HG03558 (cell line): ENCODE measurements around the gene SLC20A1.
"Not testable (repeated sequence)": the region's sequence is repeated elsewhere in the genome, so short reads cannot be mapped to it uniquely, and the experiment has no call there.

ENCODE experiments used
- ATAC-seq: cut with Tn5 transposase; IDR thresholded peaks from one replicate; pipeline ENCODE4 v1.9.1; 2021; ENCODE audit warnings: moderate number of reproducible peaks; ENCODE audit not compliant: unreplicated experiment; ENCODE audit errors: extremely low read depth

SLC20A1 gene

DNA sequence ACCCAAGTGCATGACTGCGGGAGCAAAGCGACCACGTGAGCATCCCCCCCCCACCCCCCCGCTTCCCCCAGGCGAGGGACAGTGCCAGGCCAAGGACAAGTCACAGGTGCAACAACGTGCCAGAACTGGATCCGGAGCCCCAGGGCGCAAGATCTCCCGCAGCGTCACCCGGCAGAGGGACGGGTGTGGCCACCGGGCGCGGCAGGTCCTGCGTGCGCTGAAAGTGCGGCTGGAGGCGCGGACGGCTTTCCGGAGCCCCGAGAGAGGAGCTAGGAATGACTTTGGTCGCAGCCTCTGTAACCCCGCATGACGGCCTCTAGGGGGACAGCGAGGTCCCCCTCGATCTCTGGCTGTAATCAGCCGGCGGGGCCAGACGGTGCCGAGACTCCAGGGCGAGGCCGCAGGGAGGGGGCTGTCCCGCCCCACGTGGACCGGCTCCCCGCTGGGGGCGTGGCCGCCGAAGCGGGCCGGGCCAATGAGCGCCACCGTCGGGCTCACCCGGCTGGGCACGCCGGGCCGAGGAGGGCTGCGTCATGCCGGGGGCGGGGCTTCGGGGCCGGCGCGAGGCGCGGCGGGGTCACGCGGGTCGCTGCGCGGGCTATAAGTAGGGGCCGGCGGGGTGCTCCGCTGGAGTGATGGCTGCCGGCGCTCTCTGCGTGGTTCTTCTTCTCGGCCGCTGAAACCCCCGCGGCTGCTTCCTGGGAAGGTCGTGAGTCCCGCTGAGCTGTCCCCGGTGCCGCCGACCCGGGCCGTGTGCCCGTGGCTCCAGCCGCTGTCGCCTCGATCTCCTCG is at the start of gene SLC20A1:
Gene SLC20A1 (plus strand): TSS at position 630 of the 792 bp plus-strand sequence. CDS start 890 bp downstream, outside the sequence.
- ATAC-seq, result peak; percentile 85

GRCh38 chr2:112597537-112598322 is 48.0 kb upstream of the SLC20A1 start:
- no peak for ATAC-seq

- ATAC-seq, result no peak
These were observed 45.1 kb upstream of the SLC20A1 start for GRCh38 chr2:112600634-112601033.

DNA sequence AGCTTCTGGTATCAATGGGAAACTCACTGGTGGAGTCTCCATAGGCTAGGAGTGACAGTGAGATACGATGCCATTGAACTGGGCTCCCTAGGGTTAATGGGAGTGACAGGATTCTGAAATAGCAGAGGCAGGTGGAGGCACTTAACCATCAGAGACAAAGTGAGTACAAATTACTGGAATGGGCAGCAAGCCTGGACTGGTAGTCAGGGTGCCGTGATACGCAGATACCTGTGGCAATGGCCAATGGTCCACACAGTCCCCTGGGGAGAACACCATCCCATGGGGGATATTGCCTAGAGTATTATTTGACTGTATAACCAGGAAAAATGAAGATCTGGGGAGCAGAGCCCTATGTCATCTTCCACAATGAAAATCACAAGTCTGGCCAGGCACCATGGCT is 44.0 kb upstream of the SLC20A1 start:
- no peak for ATAC-seq

DNA sequence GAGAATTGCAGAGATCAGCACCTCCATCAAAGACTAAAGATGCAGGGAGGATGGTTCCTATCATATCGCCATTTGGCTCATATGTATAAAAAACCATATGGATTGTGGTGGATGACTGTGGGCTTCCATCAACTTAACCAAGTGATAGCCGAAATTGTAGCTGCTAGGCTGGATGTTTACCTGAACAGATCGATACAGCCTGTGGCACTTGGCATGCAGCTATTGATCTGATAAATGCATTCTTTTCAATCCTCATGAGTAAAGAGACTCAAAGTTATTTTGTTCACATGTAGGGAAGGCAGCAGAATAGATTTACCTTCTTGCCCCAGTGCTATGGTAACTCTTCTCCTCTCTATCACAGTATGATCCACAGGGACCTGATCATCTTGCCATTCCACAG is 42.8 kb upstream of the SLC20A1 start:
- ATAC-seq, result no peak

DNA sequence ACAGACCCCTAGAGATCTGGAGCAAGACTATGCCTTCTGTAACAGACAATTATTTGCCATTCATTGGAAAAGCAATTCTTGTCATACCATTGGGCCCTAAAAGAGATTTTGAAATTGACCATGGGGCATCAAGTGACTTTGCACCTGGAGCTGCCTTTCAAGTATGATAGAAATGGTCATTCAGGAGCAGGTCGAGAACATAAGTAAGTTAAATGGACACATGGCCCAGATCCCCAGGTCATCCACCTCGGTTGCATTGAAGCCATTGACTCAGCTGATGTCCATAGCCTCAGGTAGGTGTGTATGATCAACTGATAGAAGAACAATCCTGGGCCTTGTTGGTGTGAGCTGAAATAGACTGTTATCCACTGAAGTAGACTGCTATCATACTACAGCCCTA is 42.0 kb upstream of the SLC20A1 start:
- ATAC-seq, result no peak

DNA sequence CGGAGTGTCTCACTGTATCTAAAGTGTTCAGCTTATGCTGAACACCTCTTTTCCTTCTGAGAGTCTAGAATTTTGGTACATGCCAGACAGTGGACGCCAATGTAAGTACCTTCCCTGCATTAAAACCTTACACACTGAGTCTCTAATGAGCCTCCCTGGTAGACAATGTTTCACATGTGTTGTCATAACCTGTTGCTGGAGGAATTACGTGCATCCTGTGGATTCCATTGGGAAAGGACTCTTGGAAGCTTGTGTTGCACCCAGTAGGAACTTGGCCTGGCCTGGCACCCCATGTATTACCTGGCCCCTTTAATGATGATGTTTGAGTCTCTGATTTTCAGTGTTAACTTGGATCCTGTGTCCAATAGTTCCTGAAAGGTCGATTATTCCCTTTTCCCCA is 40.8 kb upstream of the SLC20A1 start:
- ATAC-seq, result no peak

DNA sequence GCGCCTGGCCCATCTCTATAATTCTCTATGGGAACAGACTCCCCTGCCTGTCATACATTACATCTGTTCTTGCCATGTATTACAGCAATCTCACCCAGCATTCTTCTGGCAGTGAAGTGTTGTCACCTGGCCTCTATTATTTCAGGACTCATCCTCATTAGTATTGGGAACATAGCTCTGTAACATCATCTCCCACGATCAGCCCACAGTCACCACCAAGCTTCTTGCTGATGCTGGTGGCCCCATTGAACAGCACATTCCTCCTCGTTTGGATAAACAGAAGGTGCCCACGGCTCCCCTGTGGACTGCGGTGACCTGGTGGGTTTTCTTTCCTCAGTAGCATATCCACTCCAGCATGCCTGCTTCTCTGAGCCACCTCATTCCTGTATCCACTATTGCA is 39.8 kb upstream of the SLC20A1 start:
- no peak for ATAC-seq

- no peak for ATAC-seq
These were observed 39.2 kb upstream of the SLC20A1 start for GRCh38 chr2:112606547-112606946.

DNA sequence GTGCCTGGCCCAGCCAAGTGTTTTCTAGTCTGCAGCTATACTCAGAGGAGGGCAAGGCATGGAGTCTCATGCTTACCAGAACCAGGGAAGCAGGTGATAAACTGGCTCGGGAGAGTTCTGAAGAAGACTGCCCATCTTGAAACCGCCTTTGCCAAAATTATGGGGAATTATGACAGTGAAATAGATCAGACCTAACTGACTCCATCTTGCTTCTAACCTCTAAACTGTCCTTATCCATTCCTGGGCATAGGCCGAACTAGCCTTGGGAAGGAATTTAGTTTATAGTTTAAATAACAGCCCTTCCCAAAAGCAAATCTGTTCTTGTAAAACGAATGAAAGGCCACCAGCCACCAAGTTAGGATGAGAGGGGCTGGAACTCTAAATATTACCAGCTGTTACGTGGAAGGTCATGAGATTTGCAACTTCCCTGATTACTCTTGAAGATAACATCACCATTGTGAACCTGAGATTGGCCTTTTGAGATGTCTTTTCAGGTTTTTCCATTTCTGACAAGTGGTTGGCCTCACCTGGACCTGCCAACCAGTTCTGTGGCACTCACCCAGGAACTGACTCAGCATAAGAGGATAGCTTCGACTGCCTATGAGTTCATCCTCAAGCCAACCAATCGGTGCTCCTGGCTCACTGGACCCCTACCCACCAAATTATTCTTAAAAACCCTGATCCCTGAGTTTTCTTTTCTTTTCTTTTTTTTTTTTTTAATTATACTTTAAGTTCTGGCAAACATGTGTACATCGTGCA is 37.9 kb upstream of the SLC20A1 start:
- ATAC-seq, result no peak

GRCh38 chr2:112609320-112609719 is 36.4 kb upstream of the SLC20A1 start:
- not testable (repeated sequence) for ATAC-seq

- not testable (repeated sequence) for ATAC-seq
These were observed 33.5 kb upstream of the SLC20A1 start for GRCh38 chr2:112612283-112612682.

DNA sequence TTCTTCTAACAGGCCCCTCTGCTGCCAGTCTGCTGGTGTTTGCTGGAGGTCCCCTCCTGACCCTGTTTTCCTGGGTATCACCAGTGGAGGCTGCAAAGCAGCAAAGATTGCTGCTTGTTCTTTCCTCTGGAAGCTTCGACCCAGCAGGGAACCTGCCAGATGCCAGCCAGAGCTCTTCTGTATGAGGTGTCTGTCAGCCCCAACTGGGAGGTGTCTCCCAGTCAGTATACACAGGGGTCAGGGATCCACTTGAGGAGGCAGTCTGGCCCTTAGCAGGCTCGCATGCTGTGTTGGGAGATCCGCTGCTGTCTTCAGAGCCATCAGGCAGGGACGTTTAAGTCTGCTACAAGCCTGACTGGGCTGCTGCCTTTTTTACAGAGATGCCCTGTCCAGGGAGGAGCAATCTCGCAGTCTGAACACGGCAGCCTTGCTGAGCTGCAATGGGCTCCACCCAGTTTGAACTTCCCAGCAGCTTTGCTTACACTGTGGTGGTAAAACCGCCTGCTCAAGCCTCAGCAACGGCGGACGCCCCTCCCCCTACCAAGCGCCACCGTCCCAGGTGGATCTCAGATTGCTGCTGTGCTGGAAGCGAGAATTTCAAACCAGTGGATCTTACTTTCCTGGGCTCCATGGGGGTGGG is 31.4 kb upstream of the SLC20A1 start:
- no peak for ATAC-seq

DNA sequence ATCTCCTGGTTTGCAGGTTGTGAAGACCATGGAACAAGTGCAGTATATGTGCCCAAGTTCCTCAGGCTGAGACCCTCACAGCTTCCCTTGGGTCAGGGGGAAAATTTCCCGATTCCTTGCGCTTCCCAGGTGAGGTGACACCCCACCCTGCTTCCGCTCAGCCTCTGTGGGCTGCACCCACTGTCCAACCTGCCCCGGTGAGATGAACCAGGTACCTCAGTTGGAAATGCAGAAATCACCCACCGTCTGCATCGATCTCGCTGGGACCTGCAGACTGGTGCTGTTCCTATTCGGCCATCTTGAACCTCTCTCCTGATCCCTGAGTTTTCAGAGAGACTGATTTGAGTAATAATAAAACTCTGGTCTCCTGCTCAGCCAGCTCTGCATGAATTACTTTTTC is 30.7 kb upstream of the SLC20A1 start:
- no peak for ATAC-seq

- not testable (repeated sequence) for ATAC-seq
These were observed 29.9 kb upstream of the SLC20A1 start for GRCh38 chr2:112615798-112616197.

- no peak for ATAC-seq
These were observed 27.4 kb upstream of the SLC20A1 start for GRCh38 chr2:112618383-112618782.

GRCh38 chr2:112621790-112622527 is 23.8 kb upstream of the SLC20A1 start:
- no peak for ATAC-seq

GRCh38 chr2:112622528-112622849 is 23.2 kb upstream of the SLC20A1 start:
- no peak for ATAC-seq

- ATAC-seq, result peak; percentile 68
These were observed 21.6 kb upstream of the SLC20A1 start for GRCh38 chr2:112623913-112624777.
